K562 (cell line): Measurements from ENCODE around the gene ZNF669. TPM values are rescaled to one million over a fixed set of nuclear protein-coding genes. Genes with fewer than 3 reads are reported as not detected.

Experiments
- CBFA2T3 ChIP-seq: fragments of 450-650 bp; IDR thresholded peaks from 2 replicates; pipeline ENCODE4 v1.6.1; 2017
- DEAF1 ChIP-seq: fragments of 450-650 bp; formaldehyde crosslinking; IDR thresholded peaks from 2 replicates; pipeline ENCODE4 v1.4.0; 2020; ENCODE audit warnings: mild to moderate bottlenecking, moderate library complexity
- DIDO1 ChIP-seq: fragments of 450-650 bp; IDR thresholded peaks from 2 replicates; pipeline ENCODE4 v1.6.1; 2016; ENCODE audit warnings: low read depth, missing biosample characterization, missing genetic modification characterization
- GTF2E2 ChIP-seq: fragments of 200-800 bp; sonication (Bioruptor generic); IDR thresholded peaks from 2 replicates; pipeline ENCODE4 v1.6.1; 2016; ENCODE audit warnings: missing genetic modification characterization, missing compliant biosample characterization
- KDM4B ChIP-seq, 2 experiments: fragments of 450-650 bp in 1 of 2; sonication (generic) in 1 of 2; IDR thresholded peaks; 2 replicates each; pipeline ENCODE4 v1.6.1; 2016 to 2017; ENCODE audit warnings: borderline replicate concordance in 2 of 2, antibody characterized with exemption in 1 of 2, low read depth in 1 of 2, mild to moderate bottlenecking in 1 of 2
- RB1 ChIP-seq: fragments of 450-650 bp; IDR thresholded peaks from 2 replicates; pipeline ENCODE4 v1.6.1; 2017; ENCODE audit warnings: low read depth, mild to moderate bottlenecking
- SMARCC2 ChIP-seq: fragments of 450-650 bp; IDR thresholded peaks from 2 replicates; pipeline ENCODE4 v1.6.1; 2017; ENCODE audit warnings: antibody characterized with exemption, moderate library complexity, mild to moderate bottlenecking, low read depth
- SPI1 ChIP-seq: IDR thresholded peaks from 2 replicates; pipeline ENCODE4 v1.6.1; 2011; ENCODE audit warnings: low read depth, low read length, control low read depth, borderline replicate concordance
- STAT5B ChIP-seq: fragments of 250-450 bp; sonication (Bioruptor Pico); IDR thresholded peaks from 2 replicates; pipeline ENCODE4 v1.8.0; 2021; ENCODE audit warnings: mild to moderate bottlenecking, inconsistent platforms
- TFE3 ChIP-seq: fragments of 450-650 bp; formaldehyde crosslinking; IDR thresholded peaks from 2 replicates; pipeline ENCODE4 v1.4.0; 2020; ENCODE audit warnings: mild to moderate bottlenecking, mixed read lengths
- ZNF12 ChIP-seq: sonication (generic); formaldehyde crosslinking; IDR thresholded peaks from 2 replicates; pipeline ENCODE4 v1.4.0; 2020; ENCODE audit warnings: mild to moderate bottlenecking, missing genetic modification reagents
- ZNF184 ChIP-seq: sonication (generic); formaldehyde crosslinking; IDR thresholded peaks from 2 replicates; pipeline ENCODE4 v1.5.0; 2020; ENCODE audit warnings: missing genetic modification reagents
- ZNF263 ChIP-seq: sonication (generic); formaldehyde crosslinking; IDR thresholded peaks from 2 replicates; pipeline ENCODE4 v1.8.0; 2022; ENCODE audit warnings: mild to moderate bottlenecking, missing genetic modification reagents, borderline replicate concordance
- ZNF277 ChIP-seq: fragments of 250-450 bp; sonication (Bioruptor Pico); IDR thresholded peaks from 2 replicates; pipeline ENCODE4 v1.8.0; 2022; ENCODE audit warnings: inconsistent platforms, mild to moderate bottlenecking, moderate library complexity, borderline replicate concordance
- ZNF280A ChIP-seq: fragments of 450-650 bp; IDR thresholded peaks from 2 replicates; pipeline ENCODE4 v1.6.1; 2018; ENCODE audit warnings: mild to moderate bottlenecking, low read depth; ENCODE audit not compliant: partially characterized antibody
- ZNF507 ChIP-seq: conservative IDR thresholded peaks from 2 replicates; pipeline ENCODE4 v1.6.1; 2017; ENCODE audit warnings: missing genetic modification characterization, missing compliant biosample characterization
- ZNF584 ChIP-seq: fragments of 200-800 bp; sonication (Bioruptor generic); IDR thresholded peaks from 2 replicates; pipeline ENCODE4 v1.6.1; 2016; ENCODE audit warnings: low read depth, mild to moderate bottlenecking, missing genetic modification characterization, missing compliant biosample characterization
- ZNF644 ChIP-seq: fragments of 200-800 bp; sonication (Bioruptor generic); IDR thresholded peaks from 2 replicates; pipeline ENCODE4 v1.6.1; 2016; ENCODE audit warnings: low read depth, missing genetic modification characterization, missing compliant biosample characterization
- ZZZ3 ChIP-seq: fragments of 450-650 bp; IDR thresholded peaks from 2 replicates; pipeline ENCODE4 v1.6.1; 2016; ENCODE audit warnings: antibody characterized with exemption, mild to moderate bottlenecking, moderate library complexity
- polyA plus RNA-seq, 8 experiments: library from polyadenylated mRNA; depleted of rRNA in 4 of 8; stranded (reverse) in 5 of 8; unstranded in 3 of 8; fragments of >200 nt; fragmentation: Nextera tagmentation in 2 of 8; fragmentation: Illumina TruSeq in 1 of 8; extraction: Ambion mirVana in 2 of 8; extraction: Trizol in 1 of 8; gene quantifications; 2 replicates each; pipeline versions ENCODE4 v1.2.1 to v1.2.3, GENCODE V29; 2011 to 2014; ENCODE audit warnings: inconsistent platforms in 1 of 8, missing spikeins in 1 of 8
- total RNA-seq, 7 experiments: library from RNA; depleted of rRNA in 6 of 7; stranded (reverse); fragments of >200 nt in 6 of 7; fragmentation: Illumina TruSeq in 2 of 7; extraction: Trizol in 2 of 7; gene quantifications; 2 replicates each; pipeline versions ENCODE4 v1.2.1 to v1.2.3, GENCODE V29; 2011 to 2021; ENCODE audit warnings: low replicate concordance in 1 of 7

ZNF669 gene
- total and polyA plus RNA-seq, 9 of the 15 experiments (the other 6 are each of a cell fraction or from before 2014, with no cell fraction given) = 5.3 to 18.3 (median 10.2) TPM

GRCh38 chr1:247103859-247104591, at the start of gene ZNF669 (continued):
- TF ChIP-seq SPI1 = no peak
- TF ChIP-seq ZNF507 (tag) = no peak
- no peak for TF ChIP-seq STAT5B (CRISPR knock-in tag)
- no peak for TF ChIP-seq SMARCC2
- TF ChIP-seq ZZZ3 = no peak
- TF ChIP-seq ZNF644 (tag) = no peak
- TF ChIP-seq ZNF12 (CRISPR knock-in tag) = peak; percentile 70; the same call in 1 of the 2 replicates
- no peak for TF ChIP-seq TFE3 (CRISPR knock-in tag)
- 0 out of 2 replicates have a peak, but pooled peaks have one; percentile 39 for TF ChIP-seq GTF2E2 (tag)
- no peak for TF ChIP-seq ZNF277 (CRISPR knock-in tag)
- TF ChIP-seq ZNF584 = no peak
- TF ChIP-seq DEAF1 (CRISPR knock-in tag) = no peak
- TF ChIP-seq ZNF280A = no peak
- TF ChIP-seq RB1 = peak; percentile 56; the same call in 1 of the 2 replicates
- TF ChIP-seq DIDO1 (tag) = peak; percentile 15
- TF ChIP-seq ZNF263 (CRISPR knock-in tag) = 0 out of 2 replicates have a peak, but pooled peaks have one; percentile 3
- no peak for TF ChIP-seq ZNF184 (CRISPR knock-in tag)
- 0 out of 4 replicates have a peak, but pooled peaks of 1 of the 2 experiments have one; percentile 31 for TF ChIP-seq KDM4B (IDR thresholded peaks at IDR 0.05; ENCODE audit: borderline replicate concordance in 2 of 2, low read depth in 1 of 2)
- TF ChIP-seq CBFA2T3 = no peak
